ENCODE measurements around the gene STK11IP. TPM values are rescaled to one million over a fixed set of nuclear protein-coding genes. Genes with fewer than 3 reads are reported as not detected.
A peak's percentile ranks its signal among the peaks of the same experiment; 100 is the strongest.

The STK11IP gene
- total and polyA plus RNA-seq, 2 of the 13 experiments (the other 11 are each of a cell fraction or from before 2014, with no cell fraction given): 12.8 to 24.0 TPM

DNA sequence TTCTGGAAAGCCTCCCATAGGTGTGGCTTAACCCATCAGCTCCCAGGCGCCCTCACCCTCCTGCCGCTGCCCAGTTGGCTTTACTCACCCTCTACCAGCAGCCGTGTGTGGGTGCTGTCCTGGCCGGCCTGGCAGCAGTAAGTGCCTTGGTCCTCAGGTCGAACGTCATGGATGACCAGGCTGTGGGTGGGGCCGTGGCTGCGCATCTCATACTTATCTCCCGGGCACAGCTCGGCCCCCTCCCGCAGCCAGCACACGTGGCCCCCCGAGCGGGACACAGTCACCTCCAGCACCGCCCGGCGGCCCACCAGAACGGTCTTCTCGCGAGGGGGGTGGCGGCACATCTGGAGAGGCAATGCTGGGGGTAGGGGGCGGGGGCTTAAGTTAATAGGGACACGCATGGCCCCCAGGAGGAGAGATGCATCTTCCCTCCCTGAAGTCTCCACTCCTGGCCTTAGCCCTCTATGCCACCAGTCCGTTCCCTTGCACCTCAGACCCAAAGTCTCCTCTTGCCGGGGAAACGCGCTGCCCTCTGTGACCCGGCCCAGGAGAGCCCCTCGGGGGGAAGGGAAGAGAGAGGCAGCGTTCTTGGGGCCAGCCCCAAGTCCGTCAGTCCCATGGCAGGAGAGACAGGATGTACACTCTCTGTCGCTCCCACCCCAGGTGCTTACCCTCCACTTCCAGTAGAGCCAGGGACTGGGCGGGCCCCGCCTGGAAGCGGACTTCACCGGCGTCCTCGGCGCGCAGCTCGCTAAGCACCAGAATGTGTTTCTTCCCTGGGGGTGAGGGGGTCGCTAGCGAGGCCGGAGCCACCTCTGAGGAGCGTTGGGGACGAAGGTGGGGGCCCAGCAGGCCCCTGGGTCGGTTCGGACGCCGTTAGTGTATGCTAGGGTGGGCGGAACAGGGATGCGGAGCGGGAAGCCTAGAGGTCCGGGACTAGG lies 45.9 kb upstream of the STK11IP start (continued):
- peak; percentile 26; the same call in 1 of the 2 replicates for TF ChIP-seq ETV5 (CRISPR knock-in tag; IDR thresholded peaks at IDR 0.05; ENCODE audit: borderline replicate concordance)
- TF ChIP-seq, protein P1, sequence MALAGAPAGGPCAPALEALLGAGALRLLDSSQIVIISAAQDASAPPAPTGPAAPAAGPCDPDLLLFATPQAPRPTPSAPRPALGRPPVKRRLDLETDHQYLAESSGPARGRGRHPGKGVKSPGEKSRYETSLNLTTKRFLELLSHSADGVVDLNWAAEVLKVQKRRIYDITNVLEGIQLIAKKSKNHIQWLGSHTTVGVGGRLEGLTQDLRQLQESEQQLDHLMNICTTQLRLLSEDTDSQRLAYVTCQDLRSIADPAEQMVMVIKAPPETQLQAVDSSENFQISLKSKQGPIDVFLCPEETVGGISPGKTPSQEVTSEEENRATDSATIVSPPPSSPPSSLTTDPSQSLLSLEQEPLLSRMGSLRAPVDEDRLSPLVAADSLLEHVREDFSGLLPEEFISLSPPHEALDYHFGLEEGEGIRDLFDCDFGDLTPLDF (CRISPR knock-in tag; IDR thresholded peaks at IDR 0.05): no peak
- no peak for TF ChIP-seq ZSCAN25 (CRISPR knock-in tag; IDR thresholded peaks at IDR 0.05)
- TF ChIP-seq RFX1 (IDR thresholded peaks at IDR 0.05): no peak
- 0 out of 2 replicates have a peak, but pooled peaks have one; percentile 26 for TF ChIP-seq ZNF235 (CRISPR knock-in tag; IDR thresholded peaks at IDR 0.05; ENCODE audit: borderline replicate concordance)
- no peak for TF ChIP-seq KAT7 (CRISPR knock-in tag; IDR thresholded peaks at IDR 0.05; ENCODE audit: borderline replicate concordance)
- no peak for TF ChIP-seq ZNF260 (CRISPR knock-in tag; IDR thresholded peaks at IDR 0.05; ENCODE audit: borderline replicate concordance, low read depth)
- no peak for TF ChIP-seq ZNF550 (CRISPR knock-in tag; IDR thresholded peaks at IDR 0.05; ENCODE audit: borderline replicate concordance)
- no peak for TF ChIP-seq SOX6 (IDR thresholded peaks at IDR 0.05)
- no peak; the same call in 1 of the 2 replicates for TF ChIP-seq SOX6 (CRISPR knock-in tag; IDR thresholded peaks at IDR 0.05)
- TF ChIP-seq, protein P2, sequence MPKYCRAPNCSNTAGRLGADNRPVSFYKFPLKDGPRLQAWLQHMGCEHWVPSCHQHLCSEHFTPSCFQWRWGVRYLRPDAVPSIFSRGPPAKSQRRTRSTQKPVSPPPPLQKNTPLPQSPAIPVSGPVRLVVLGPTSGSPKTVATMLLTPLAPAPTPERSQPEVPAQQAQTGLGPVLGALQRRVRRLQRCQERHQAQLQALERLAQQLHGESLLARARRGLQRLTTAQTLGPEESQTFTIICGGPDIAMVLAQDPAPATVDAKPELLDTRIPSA (CRISPR knock-in tag; IDR thresholded peaks at IDR 0.05; ENCODE audit: borderline replicate concordance): no peak
- TF ChIP-seq, protein P3, sequence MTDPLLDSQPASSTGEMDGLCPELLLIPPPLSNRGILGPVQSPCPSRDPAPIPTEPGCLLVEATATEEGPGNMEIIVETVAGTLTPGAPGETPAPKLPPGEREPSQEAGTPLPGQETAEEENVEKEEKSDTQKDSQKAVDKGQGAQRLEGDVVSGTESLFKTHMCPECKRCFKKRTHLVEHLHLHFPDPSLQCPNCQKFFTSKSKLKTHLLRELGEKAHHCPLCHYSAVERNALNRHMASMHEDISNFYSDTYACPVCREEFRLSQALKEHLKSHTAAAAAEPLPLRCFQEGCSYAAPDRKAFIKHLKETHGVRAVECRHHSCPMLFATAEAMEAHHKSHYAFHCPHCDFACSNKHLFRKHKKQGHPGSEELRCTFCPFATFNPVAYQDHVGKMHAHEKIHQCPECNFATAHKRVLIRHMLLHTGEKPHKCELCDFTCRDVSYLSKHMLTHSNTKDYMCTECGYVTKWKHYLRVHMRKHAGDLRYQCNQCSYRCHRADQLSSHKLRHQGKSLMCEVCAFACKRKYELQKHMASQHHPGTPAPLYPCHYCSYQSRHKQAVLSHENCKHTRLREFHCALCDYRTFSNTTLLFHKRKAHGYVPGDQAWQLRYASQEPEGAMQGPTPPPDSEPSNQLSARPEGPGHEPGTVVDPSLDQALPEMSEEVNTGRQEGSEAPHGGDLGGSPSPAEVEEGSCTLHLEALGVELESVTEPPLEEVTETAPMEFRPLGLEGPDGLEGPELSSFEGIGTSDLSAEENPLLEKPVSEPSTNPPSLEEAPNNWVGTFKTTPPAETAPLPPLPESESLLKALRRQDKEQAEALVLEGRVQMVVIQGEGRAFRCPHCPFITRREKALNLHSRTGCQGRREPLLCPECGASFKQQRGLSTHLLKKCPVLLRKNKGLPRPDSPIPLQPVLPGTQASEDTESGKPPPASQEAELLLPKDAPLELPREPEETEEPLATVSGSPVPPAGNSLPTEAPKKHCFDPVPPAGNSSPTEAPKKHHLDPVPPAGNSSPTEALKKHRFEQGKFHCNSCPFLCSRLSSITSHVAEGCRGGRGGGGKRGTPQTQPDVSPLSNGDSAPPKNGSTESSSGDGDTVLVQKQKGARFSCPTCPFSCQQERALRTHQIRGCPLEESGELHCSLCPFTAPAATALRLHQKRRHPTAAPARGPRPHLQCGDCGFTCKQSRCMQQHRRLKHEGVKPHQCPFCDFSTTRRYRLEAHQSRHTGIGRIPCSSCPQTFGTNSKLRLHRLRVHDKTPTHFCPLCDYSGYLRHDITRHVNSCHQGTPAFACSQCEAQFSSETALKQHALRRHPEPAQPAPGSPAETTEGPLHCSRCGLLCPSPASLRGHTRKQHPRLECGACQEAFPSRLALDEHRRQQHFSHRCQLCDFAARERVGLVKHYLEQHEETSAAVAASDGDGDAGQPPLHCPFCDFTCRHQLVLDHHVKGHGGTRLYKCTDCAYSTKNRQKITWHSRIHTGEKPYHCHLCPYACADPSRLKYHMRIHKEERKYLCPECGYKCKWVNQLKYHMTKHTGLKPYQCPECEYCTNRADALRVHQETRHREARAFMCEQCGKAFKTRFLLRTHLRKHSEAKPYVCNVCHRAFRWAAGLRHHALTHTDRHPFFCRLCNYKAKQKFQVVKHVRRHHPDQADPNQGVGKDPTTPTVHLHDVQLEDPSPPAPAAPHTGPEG (CRISPR knock-in tag; IDR thresholded peaks at IDR 0.05): 0 out of 2 replicates have a peak, but pooled peaks have one; percentile 60
- peak; percentile 11; the same call in 1 of the 2 replicates for TF ChIP-seq PHF8 (CRISPR knock-in tag; IDR thresholded peaks at IDR 0.05)
- TF ChIP-seq SNAPC2 (CRISPR knock-in tag; IDR thresholded peaks at IDR 0.05): peak; percentile 74; the same call in 1 of the 2 replicates
- 0 out of 2 replicates have a peak, but pooled peaks have one; percentile 18 for TF ChIP-seq ZNF160 (CRISPR knock-in tag; IDR thresholded peaks at IDR 0.05)
- TF ChIP-seq, protein P4, sequence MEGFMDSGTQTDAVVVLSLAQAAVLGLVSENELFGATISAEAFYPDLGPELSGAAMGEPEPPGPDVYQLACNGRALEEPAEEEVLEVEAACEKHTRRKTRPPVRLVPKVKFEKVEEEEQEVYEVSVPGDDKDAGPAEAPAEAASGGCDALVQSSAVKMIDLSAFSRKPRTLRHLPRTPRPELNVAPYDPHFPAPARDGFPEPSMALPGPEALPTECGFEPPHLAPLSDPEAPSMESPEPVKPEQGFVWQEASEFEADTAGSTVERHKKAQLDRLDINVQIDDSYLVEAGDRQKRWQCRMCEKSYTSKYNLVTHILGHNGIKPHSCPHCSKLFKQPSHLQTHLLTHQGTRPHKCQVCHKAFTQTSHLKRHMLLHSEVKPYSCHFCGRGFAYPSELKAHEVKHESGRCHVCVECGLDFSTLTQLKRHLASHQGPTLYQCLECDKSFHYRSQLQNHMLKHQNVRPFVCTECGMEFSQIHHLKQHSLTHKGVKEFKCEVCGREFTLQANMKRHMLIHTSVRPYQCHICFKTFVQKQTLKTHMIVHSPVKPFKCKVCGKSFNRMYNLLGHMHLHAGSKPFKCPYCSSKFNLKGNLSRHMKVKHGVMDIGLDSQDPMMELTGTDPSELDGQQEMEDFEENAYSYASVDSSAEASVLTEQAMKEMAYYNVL (CRISPR knock-in tag; IDR thresholded peaks at IDR 0.05; ENCODE audit: borderline replicate concordance): peak; percentile 18; the same call in 1 of the 2 replicates
- TF ChIP-seq ATF7-NPFF (CRISPR knock-in tag; IDR thresholded peaks at IDR 0.05; ENCODE audit: low read depth): 0 out of 2 replicates have a peak, but pooled peaks have one; percentile 9
- TF ChIP-seq NR2F6 (IDR thresholded peaks at IDR 0.05): no peak
- peak; percentile 15; the same call in 1 of the 2 replicates for TF ChIP-seq NR2F6 (CRISPR knock-in tag; IDR thresholded peaks at IDR 0.05)

Measured in HepG2 (cell line).